IgD-negative memory B cell (primary cell): ENCODE measurements around the gene SOX5. TPM values are rescaled to one million over a fixed set of nuclear protein-coding genes. Genes with fewer than 3 reads are reported as not detected.

ENCODE experiments used
- H3K27ac Mint-ChIP-seq, 3 donors: one replicate each; pipeline ENCODE4 v1.8.0; 2020 to 2022; ENCODE audit warnings: mild to moderate bottlenecking in 3 of 3, mixed read lengths in 3 of 3, moderate library complexity in 1 of 3
- H3K27me3 Mint-ChIP-seq: one replicate; pipeline ENCODE4 v1.8.0; 2021; ENCODE audit warnings: mixed read lengths
- H3K36me3 Mint-ChIP-seq: one replicate; pipeline ENCODE4 v1.8.0; 2020; ENCODE audit warnings: mild to moderate bottlenecking, mixed read lengths
- H3K4me1 Mint-ChIP-seq, 3 donors: one replicate each; pipeline ENCODE4 v1.8.0; 2020 to 2022; ENCODE audit warnings: mixed read lengths in 3 of 3, mild to moderate bottlenecking in 1 of 3
- H3K4me3 Mint-ChIP-seq, 4 donors: one replicate each; pipeline ENCODE4 v1.8.0; 2020 to 2022; ENCODE audit warnings: mild to moderate bottlenecking in 4 of 4, mixed read lengths in 4 of 4, moderate library complexity in 3 of 4
- H3K9me3 Mint-ChIP-seq, 3 donors: one replicate each; pipeline ENCODE4 v1.8.0; 2020 to 2021; ENCODE audit warnings: mixed read lengths in 3 of 3, mild to moderate bottlenecking in 1 of 3
- polyA plus RNA-seq: library from polyadenylated mRNA; unstranded; fragments of 300-500 nt; fragmentation: Illumina TruSeq; gene quantifications from one replicate; pipeline ENCODE4 v1.2.3, GENCODE V29; 2021

The SOX5 gene
- polyA plus RNA-seq, 1 donor from 2014 or later: 11.0 TPM

DNA sequence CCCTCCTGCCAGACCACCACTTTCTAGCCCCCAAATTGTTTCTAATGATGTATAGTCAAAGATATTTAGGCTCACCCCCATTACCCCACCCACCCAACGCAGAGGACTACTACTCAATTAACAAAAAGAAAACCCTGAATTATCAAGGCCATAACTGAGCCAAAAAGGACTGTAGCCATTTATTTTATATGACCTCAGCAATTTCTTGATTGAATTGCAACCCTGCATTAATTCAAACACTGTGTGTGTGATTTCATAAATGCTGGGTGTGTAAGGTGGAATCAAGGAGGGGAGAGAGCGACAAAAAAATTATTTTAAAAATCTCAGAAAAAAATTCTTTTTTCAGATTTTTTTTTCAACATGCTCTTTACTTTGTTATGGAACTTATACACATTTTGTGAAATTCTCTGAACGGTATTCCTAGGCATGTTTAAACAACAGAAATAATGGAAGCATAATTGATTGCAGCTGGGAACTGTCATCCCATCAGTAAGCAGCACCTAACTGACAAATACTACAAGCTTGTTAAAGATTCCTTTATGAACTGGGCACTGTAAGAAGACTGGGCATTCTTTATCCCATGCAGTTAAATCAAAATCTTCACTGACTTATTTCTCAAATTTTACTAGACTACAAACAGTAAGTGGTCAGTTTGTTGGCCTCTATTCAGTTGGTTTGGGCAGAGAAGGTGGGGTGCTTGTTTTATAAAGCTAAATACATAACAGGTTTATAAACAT lies 179.1 kb downstream of the SOX5 start:
- no peaks in the 10 kb centered on the region for H3K27me3 Mint-ChIP-seq
- no peak overlapping the region for H3K27ac Mint-ChIP-seq
- H3K4me1 Mint-ChIP-seq: no peaks in the 10 kb centered on the region
- no peaks in the 10 kb centered on the region for H3K9me3 Mint-ChIP-seq
- H3K4me3 Mint-ChIP-seq: no peak overlapping the region
- H3K36me3 Mint-ChIP-seq: no peaks in the 10 kb centered on the region

DNA sequence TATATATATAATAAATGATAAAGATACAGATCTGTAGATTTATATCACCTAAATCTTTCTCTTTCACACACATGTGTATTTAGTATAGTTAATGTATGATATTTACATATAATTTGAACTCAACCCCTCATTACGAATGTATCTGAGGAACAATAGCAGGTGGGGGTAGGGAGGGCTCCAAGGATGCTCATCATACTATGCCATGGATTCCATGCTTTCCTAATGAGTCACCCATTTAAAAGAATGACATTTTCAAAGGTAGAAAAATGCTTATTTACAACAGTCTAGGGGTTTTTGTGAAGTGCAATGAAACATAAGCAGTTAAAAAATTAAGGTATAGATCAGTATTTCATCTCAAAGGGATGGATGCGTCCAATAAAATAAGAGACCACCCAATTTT lies 181.6 kb downstream of the SOX5 start:
- Mint-ChIP-seq H3K27me3 (no peaks in the 10 kb centered on the region), H3K9me3 (no peaks in the 10 kb centered on the region), H3K27ac (no peak overlapping the region), H3K36me3 (no peaks in the 10 kb centered on the region), H3K4me1 (no peaks in the 10 kb centered on the region), H3K4me3 (no peak overlapping the region)

DNA sequence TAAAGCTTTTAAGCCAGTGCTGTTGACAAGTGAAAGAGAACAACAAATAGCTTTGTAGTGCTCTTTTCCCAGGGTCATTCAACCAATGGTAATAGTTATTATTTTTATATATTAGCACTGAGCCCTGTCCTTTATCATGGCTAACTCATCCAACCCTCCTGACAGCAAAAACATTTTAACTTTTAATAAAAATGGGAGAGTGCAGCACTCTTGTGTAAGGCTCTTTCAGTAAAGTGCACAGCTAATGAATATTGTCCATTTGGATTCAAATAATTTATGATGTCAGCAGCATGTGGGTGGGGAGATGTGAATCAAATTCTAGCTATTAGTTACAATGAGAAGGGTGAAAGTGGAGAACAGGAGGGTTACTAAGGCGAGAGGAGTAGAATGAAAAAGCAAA lies 185.7 kb downstream of the SOX5 start:
- H3K27ac Mint-ChIP-seq: no peak overlapping the region
- H3K4me3 Mint-ChIP-seq: no peak overlapping the region
- no peaks in the 10 kb centered on the region for H3K27me3 Mint-ChIP-seq
- no peaks in the 10 kb centered on the region for H3K36me3 Mint-ChIP-seq
- H3K4me1 Mint-ChIP-seq: no peaks in the 10 kb centered on the region
- no peaks in the 10 kb centered on the region for H3K9me3 Mint-ChIP-seq

DNA sequence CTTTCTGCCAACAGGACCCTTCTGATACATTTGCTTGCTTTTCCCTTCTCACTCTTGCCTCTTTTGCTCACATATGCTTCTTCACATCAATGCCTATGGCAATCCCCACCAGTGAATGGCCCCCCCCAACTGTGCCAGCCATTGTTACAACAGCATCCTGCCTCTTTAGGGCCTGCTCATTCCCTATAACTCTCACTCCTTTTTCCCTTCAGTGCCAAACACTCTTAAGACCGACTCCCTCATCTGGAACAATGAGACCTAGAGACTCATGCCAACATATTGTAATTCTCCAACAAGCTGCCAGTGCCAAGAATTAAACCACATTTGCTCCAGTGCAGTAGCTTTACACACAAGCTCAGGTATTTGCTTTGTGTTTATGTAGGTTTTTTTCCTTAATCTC lies 189.0 kb downstream of the SOX5 start:
- H3K4me1 Mint-ChIP-seq: no peaks in the 10 kb centered on the region
- no peak overlapping the region for H3K27ac Mint-ChIP-seq
- H3K27me3 Mint-ChIP-seq: no peaks in the 10 kb centered on the region
- no peak overlapping the region for H3K4me3 Mint-ChIP-seq
- H3K36me3 Mint-ChIP-seq: no peaks in the 10 kb centered on the region
- H3K9me3 Mint-ChIP-seq: no peaks in the 10 kb centered on the region

DNA sequence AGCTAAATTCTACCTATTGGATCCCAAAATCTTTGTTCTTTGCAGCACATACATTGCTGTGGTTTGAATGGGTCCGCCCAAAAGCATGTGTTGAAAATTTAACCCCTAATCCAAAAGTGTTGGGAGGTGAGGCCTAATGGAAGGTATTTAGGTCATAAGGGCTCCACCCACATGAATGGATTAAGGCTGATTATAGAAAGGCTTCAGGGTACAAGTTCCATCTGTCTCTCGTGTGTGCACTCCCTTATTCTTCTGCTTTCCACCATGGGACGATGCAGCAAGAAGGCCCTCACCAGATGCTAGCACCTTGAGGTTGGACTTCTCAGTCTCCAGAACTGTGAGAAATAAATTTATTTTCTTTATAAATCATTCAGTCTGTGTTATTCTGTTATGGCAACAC lies 190.9 kb downstream of the SOX5 start:
- no peaks in the 10 kb centered on the region for H3K4me1 Mint-ChIP-seq
- H3K27me3 Mint-ChIP-seq: no peaks in the 10 kb centered on the region
- H3K27ac Mint-ChIP-seq: no peak overlapping the region
- no peaks in the 10 kb centered on the region for H3K36me3 Mint-ChIP-seq
- no peaks in the 10 kb centered on the region for H3K9me3 Mint-ChIP-seq
- H3K4me3 Mint-ChIP-seq: no peak overlapping the region

DNA sequence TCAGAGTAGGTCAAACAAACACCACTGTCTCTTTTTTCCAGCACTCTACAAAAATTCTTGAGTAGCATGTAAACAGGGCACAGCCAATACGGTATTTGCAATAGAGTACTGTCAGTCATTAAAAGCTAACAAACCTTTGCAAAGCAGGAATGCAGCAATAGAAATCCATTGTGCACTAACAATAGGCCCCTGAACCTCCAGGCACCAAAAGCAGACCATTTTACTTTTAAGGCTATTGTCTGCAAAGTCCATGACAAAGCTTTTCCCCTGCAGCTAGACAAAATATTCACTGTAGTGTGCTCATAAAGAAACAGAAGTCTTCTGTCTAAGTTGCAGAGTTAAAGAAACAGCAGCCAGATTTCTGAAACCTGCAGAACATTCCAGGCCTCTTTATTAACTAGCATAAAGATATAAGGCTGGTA lies 191.9 kb downstream of the SOX5 start:
- Mint-ChIP-seq H3K9me3 (no peaks in the 10 kb centered on the region), H3K27ac (no peak overlapping the region), H3K36me3 (no peaks in the 10 kb centered on the region), H3K4me1 (no peaks in the 10 kb centered on the region), H3K4me3 (no peak overlapping the region), H3K27me3 (no peaks in the 10 kb centered on the region)

DNA sequence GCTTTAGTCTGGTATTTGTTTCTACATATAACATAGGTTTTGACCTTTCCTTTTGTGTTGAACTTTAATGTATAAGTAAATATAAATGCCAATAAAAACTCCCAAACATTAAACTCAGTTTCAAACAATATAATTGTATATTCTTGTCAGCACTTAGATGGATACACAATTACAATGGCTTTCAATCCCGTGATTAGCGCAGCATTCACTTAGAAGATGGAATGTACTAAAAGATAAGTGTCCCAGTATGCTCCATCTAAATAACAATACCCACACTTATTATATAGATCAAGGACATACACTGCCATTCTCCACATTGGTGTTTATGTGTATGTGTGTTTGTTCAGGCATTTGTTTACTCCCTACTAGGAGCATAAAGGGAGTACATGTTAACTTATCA lies 193.1 kb downstream of the SOX5 start:
- no peak overlapping the region for H3K4me3 Mint-ChIP-seq
- no peaks in the 10 kb centered on the region for H3K9me3 Mint-ChIP-seq
- no peaks in the 10 kb centered on the region for H3K36me3 Mint-ChIP-seq
- no peaks in the 10 kb centered on the region for H3K4me1 Mint-ChIP-seq
- H3K27ac Mint-ChIP-seq: no peak overlapping the region
- H3K27me3 Mint-ChIP-seq: no peaks in the 10 kb centered on the region

DNA sequence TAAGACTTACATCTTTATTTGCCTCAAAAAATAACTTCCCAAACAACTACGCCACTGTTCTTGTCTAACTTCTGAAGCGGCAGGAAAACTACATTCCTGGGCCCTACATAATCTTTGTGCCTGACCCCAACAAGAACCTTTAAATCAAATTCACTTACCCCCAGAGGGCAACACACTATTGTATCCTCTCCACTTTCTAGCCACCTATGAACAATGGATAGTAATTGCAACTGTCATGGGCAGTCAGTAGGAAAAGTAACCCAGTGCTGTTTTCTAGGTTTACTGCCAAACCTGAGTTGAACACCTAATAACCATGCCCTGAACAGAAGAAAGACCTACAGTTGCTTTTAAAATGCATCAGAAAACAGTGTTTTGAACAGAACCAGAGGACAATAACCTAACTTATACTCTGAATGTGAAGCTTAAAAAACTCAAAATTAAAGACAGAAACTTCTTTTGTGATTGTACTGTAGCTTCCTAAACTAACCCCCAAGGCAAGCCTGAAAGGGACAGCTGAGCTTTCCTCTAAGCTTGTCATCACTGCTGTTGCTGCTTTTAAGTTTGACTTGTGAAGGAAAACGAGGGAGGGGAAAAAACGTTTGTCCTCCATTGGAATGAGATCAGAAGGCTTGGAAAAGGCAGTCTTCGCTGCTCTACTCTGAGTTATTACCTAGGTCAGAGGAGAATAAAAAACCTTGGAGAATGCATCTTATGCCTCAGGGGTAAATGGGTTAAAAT lies 195.7 kb downstream of the SOX5 start:
- H3K27ac Mint-ChIP-seq: no peak overlapping the region
- no peaks in the 10 kb centered on the region for H3K4me1 Mint-ChIP-seq

DNA sequence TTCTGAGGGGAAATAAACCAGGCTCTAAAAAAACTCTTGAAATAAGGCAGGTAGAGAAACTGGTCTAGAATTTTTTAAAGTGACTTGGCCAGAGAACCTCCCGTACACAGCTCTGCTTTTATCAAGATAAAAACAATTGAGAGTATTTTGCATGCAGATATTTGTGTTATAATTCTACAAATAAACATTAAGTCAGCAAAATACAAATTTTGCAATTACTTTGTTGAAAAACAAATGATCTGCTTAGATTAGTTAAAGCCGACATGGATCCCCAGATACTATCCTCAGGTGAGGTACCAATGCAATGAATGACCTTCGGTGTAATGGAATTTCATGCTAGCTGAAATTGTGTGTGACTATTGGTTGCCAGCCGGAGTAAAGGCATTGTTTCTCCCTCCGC lies 197.2 kb downstream of the SOX5 start:
- Mint-ChIP-seq H3K27me3 (no peaks in the 10 kb centered on the region), H3K9me3 (no peaks in the 10 kb centered on the region), H3K27ac (no peak overlapping the region), H3K4me1 (no peaks in the 10 kb centered on the region), H3K36me3 (no peaks in the 10 kb centered on the region), H3K4me3 (no peak overlapping the region)

More for the DNA sequence above, 195.7 kb downstream of the SOX5 start:
- Mint-ChIP-seq H3K9me3 (no peaks in the 10 kb centered on the region), H3K36me3 (no peaks in the 10 kb centered on the region), H3K4me3 (no peak overlapping the region), H3K27me3 (no peaks in the 10 kb centered on the region)

DNA sequence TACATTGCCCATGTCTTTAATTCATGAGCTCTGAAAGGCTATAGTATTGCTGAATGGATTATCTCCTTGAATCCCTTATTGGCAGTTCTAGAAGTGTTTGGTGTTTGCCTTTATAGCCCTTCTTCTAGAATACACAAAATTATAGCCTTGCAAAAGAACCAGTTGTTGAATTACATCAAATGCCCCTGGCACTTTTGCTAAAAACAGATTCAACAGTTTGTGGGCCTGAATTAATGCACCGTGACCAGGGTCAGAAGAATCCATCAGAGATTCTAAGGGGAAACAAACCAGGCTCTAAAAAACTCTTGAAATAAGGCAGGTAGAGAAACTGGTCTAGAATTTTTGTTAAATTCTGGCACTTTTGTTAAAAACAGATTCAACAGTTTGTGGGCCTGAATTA lies 197.8 kb downstream of the SOX5 start:
- Mint-ChIP-seq H3K27me3 (no peaks in the 10 kb centered on the region), H3K36me3 (no peaks in the 10 kb centered on the region), H3K9me3 (no peaks in the 10 kb centered on the region), H3K4me3 (no peak overlapping the region), H3K27ac (no peak overlapping the region), H3K4me1 (no peaks in the 10 kb centered on the region)

DNA sequence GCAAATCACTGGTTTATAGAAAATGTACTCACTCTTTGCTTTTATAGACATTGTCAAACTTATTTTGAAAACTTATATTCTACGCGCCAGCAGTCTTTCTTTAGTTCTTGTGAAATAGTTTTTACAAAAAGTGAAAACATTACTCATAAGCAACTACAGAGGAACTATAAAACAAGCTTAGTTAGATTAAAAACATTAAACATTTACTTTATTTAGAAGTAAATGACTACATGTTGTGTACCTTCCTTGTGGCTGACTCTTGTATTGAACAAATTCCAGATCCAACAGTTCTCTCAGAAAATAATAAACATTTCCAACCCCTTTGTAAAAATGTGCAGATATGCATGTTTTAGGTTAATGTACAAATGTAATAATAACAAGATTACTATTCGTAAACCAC lies 198.5 kb downstream of the SOX5 start:
- Mint-ChIP-seq H3K4me1 (no peaks in the 10 kb centered on the region), H3K9me3 (no peaks in the 10 kb centered on the region), H3K36me3 (no peaks in the 10 kb centered on the region), H3K4me3 (no peak overlapping the region), H3K27me3 (no peaks in the 10 kb centered on the region), H3K27ac (no peak overlapping the region)

DNA sequence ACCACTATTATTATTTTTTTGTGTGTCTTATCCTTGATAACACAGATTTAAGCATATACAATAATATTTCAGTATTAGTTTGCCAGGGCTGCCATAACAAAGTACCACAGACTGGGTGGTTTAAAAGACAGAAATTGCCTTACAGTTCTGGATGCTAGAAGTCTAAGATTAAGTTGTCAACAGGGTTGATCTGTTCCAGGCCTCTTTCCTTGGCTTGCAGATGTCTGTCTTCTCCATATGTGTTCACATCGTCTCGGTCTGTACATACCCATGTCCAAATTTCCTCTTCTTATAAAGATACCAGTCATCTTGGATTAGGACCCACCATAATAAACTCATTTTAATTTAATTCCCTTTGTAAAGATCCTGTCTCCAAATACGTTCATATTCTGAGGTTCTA lies 204.8 kb downstream of the SOX5 start:
- Mint-ChIP-seq H3K4me3 (no peak overlapping the region), H3K27ac (no peak overlapping the region), H3K9me3 (no peaks in the 10 kb centered on the region), H3K27me3 (no peaks in the 10 kb centered on the region), H3K4me1 (no peaks in the 10 kb centered on the region), H3K36me3 (no peaks in the 10 kb centered on the region)

DNA sequence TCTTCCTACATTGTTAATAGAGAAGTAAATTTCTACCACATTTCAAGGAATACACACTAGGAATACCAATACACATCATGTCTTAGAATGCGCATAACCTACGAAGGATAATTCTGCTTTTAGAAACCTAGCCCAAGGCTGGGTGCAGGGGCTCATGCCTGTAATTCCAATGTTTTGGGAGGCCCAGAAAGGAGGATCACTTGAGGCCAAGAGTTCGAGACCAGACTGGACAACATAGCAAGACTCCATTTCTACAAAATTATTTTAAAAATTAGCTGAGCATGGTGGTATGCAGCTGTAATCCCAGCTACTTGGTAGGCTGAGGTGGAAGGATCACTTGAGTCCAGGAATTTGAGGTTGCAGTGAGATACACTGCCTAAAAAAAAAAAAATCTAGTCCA lies 206.9 kb downstream of the SOX5 start:
- H3K4me3 Mint-ChIP-seq: no peak overlapping the region
- no peaks in the 10 kb centered on the region for H3K27me3 Mint-ChIP-seq
- no peaks in the 10 kb centered on the region for H3K36me3 Mint-ChIP-seq
- H3K4me1 Mint-ChIP-seq: no peaks in the 10 kb centered on the region
- peaks cover 0 to 3% (median 0%) of the 10 kb centered on the region in 3 donors for H3K9me3 Mint-ChIP-seq
- no peak overlapping the region for H3K27ac Mint-ChIP-seq

DNA sequence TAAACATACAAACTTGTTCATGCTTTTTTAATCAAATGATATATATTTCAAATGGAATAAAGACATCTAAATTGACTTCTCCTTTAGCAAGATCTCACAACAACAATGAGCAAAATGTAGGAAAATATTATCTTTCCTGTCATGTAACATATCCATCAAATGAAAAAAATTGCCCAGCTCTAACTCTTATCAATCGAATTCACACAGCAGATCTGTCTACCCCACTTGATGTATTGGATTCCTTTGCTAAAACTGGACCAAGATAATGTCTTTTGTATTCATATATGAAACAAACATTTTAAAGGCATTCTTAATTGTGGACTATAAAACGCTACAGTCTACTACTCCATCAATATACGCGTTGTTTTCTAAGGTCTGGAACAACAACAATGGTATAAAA lies 218.0 kb downstream of the SOX5 start:
- H3K27ac Mint-ChIP-seq: no peak overlapping the region
- H3K9me3 Mint-ChIP-seq: no peaks in the 10 kb centered on the region
- peaks cover 1% of the 10 kb centered on the region for H3K36me3 Mint-ChIP-seq
- no peak overlapping the region for H3K4me3 Mint-ChIP-seq
- peaks cover 0 to 3% (median 2%) of the 10 kb centered on the region in 3 donors for H3K4me1 Mint-ChIP-seq
- H3K27me3 Mint-ChIP-seq: no peaks in the 10 kb centered on the region

DNA sequence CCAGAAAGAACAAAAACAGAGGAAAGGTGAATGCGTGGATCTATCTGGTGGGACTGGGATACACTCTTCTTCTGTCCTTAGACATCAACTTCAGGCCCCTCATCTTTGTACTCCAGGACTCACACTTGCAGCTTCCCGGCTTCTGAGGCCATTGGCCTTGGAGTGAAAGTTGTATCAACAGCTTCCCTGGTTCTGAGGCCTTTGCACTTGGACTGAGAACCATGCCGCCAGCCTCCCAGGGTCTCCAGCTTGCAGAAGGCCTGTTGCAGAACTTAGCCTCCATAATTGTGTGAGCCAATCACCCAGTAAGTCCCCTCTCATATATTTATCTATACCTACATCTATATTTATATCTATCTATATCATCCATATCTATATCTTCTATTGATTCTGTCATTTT lies 218.4 kb downstream of the SOX5 start:
- Mint-ChIP-seq H3K9me3 (no peaks in the 10 kb centered on the region), H3K4me1 (peaks cover 0 to 3% (median 2%) of the 10 kb centered on the region in 3 donors), H3K27me3 (no peaks in the 10 kb centered on the region), H3K27ac (no peak overlapping the region), H3K36me3 (peaks cover 1% of the 10 kb centered on the region), H3K4me3 (no peak overlapping the region)

DNA sequence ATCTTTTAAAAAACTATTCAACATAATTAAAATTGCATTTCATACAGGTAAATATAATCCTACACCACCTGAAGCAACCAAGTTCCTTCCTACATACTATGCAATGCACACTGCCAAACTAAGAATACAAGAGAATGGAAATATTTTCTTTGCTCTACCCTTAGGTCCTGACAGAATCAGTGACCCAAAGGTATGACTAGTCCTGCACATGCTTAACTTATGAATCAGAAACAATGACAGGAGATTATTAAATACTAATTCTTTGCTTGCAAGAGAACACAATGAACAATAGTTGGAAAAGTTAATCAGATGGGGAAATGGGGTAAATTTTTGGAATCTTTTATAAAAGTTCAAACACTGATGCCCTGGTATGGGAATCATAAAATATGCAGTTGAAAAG lies 220.1 kb downstream of the SOX5 start:
- no peaks in the 10 kb centered on the region for H3K9me3 Mint-ChIP-seq
- no peak overlapping the region for H3K4me3 Mint-ChIP-seq
- no peaks in the 10 kb centered on the region for H3K36me3 Mint-ChIP-seq
- H3K27ac Mint-ChIP-seq: no peak overlapping the region
- H3K27me3 Mint-ChIP-seq: no peaks in the 10 kb centered on the region
- no peaks in the 10 kb centered on the region for H3K4me1 Mint-ChIP-seq
